HuH-7 (cell line): ENCODE results near the gene IL10RB.
"Not testable (repeated sequence)": the region's sequence is repeated elsewhere in the genome, so short reads cannot be mapped to it uniquely, and the experiment has no call there.

Experiments
- DNase-seq: peaks from one replicate; pipeline ENCODE4 v3.0.0; 2011; ENCODE audit warnings: low spot score

IL10RB gene

DNA sequence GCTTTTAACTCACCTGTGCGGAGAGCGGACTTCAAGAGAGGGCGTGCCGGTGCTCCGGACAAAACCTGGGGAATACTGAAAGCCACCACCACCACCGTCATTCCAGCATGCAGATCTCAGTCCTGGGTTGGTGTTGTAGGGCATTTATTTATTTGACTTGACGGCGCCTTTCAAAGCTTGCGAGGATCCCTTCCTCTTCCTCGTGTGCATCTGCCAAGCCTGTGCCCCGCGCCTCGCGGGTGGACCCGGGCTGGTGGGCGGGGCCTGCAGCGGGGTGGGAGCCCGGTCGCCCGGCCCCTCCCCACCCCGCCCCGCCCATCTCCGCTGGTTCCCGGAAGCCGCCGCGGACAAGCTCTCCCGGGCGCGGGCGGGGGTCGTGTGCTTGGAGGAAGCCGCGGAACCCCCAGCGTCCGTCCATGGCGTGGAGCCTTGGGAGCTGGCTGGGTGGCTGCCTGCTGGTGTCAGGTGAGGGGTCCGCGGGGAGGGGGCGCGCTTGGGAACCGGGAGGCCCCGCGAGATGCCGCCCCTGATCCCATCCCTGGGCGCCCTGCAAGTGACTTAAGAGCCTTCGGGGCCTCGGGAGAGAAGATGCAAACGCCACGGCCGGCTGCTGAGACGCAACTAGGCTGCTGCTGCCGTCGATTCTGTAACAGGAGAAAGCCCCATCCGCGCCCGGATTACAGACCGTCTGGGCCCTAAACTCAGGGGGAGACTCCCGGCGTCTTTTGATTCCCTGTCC lies at the start of gene IL10RB:
IL10RB (plus strand) TSS at position 318 of the 739 bp plus-strand sequence; CDS start at position 417, 99 bp downstream.
- DNase-seq: peak; percentile 77

DNA sequence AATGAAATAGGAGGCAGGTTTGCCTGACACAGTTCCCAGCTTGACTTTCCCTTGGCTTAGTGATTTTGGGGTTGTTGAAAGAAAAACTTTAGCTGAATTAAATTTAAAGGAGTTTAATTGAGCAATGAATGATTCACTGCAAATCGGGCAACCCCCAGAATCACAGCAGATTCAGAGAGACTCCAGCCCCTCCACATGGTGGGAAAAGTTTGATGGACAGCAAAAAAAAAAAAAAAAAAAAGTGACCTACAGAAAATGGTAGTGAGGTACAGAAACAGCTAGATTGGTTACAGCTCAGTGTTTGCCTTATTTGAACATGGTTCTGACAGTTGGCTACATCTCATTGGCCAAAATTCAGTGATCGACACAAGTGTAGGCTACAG lies 49.0 kb upstream of the IL10RB start:
- no peak for DNase-seq

DNA sequence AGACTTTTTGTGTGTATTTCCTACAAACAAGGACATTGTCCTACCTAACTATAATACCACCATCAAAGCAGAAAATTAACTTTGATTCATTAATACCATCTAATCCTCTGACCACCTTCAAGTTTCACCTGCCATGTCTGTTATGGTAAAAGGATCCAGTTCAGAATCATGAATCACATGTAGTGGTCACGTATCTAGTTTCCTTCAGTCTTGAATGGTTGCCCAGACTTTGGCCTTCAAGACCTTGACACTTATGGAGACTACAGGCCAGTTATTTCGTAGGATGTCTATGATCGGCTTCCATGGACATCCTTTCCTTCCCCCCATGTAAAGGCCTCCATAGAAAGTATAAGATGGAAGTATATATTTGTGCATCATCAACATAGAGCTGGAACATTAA lies 46.9 kb upstream of the IL10RB start:
- DNase-seq: no peak

DNA sequence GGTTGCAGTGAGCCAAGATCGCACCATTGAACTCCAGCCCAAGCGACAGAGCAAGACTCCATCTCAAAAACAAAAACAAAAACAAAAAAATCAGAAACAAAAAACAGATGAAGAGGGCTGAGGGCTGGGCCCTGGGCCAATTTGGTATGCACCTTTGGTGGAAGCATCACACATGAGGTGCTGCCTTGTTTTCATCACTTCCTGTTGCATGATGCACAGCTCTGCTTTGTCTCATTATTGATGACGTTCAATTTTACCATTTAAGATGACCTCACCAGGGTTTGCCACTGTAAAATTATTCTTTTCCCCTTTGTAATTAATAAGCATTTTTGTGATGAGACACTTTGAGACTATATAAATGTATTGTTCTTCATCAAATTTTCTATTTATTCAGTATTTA lies 46.2 kb upstream of the IL10RB start:
- no peak for DNase-seq

DNA sequence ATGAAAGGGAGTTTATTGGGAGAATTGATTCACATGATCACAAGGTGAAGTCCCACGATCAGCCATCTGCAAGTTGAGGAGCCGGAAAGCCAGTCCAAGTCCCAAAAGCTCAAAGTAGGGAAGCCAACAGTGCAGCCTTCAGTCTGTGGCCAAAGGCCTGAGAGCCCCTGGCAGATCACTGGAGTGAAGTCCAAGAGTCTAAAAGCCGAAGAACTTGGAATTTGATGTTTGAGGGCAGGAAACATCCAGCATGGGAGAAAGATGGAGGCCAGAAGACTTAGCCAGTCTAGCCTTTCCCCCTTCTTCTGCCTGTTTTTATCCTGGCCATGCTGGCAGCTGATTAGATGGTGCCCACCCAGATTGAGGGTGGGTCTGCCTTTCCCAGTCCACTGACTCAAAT lies 40.8 kb upstream of the IL10RB start:
- DNase-seq: not testable (repeated sequence)

DNA sequence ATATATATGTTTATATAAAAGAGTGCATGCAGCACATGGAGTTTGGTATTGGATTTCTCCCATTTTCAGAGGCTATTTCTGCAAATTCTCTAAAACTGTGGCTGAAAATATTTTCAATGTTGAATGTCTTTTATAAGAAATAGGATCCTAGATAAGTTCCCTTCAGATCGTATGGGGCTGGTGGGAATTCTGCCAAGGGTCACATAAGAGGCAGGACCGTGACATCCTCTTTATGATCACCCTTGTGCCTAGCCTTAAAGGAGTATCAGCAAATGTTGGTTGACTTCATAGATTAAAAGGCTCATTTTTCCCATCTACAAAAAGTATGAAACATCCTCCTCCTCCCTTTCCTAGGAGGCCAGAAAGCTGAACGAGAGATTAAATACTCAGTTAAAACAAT lies 37.7 kb upstream of the IL10RB start:
- DNase-seq: no peak

DNA sequence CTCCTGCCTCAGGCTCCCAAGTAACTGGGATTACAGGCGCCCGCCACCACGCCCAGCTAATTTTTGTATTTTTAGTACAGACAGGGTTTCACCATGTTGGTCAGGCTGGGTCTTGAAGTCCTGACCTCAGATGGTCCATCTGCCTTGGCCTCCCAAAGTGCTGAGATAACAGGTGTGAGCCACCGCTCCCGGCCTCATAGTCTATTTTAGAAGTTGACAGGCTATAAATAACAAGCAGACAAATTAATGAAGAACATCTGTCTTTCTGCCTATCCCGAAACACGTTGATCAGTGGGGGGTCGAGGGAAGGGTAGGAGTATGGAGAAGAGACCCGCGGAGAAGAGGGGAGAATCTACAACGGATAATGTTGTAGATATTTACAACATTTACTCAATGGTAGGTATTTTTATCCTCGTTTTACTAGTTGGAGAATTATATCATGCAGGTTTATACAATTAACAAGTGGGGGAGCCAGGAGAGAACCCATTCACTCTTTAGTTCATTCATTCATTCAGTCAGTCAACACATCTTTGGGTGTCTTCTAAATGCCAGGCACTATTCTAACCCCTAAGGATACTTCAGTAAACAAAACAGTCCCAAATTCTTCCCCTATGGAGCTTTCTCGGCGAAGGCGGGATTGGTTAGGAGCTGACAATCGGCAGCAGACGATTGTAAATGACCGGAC lies 36.9 kb upstream of the IL10RB start:
- no peak for DNase-seq

DNA sequence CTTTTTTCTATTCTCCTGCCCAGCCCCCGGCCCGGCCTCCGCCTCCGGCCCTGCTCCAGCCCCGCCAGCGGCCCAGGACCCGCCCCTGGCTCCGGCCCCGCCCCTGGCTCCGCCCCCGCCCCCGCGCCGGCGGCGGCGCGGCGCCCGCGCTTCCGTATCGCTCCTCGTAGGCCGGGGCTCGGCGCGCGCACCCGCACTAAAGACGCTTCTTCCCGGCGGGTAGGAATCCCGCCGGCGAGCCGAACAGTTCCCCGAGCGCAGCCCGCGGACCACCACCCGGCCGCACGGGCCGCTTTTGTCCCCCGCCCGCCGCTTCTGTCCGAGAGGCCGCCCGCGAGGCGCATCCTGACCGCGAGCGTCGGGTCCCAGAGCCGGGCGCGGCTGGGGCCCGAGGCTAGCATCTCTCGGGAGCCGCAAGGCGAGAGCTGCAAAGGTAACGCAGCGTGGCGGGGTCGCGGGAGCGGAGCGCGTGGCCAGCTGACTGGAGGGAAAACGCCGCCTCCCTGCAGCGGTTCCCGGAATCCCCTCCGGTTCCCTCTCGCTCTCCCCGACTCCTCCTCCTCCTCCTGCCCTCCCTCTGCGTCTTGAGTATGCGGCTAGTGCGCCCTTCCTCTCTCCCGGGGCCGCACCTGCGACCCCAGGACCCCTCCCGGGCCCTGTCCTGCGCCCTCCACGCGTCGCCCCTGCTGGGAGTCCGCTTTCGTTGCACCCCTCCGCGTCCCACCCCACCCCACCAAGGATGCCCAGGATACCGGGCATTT lies 36.2 kb upstream of the IL10RB start, which contains the start of gene IFNAR2:
IFNAR2 (plus strand) TSS at position 155 of the 761 bp plus-strand sequence. CDS start 11,985 bp downstream, outside the sequence.
- DNase-seq: peak; percentile 72

DNA sequence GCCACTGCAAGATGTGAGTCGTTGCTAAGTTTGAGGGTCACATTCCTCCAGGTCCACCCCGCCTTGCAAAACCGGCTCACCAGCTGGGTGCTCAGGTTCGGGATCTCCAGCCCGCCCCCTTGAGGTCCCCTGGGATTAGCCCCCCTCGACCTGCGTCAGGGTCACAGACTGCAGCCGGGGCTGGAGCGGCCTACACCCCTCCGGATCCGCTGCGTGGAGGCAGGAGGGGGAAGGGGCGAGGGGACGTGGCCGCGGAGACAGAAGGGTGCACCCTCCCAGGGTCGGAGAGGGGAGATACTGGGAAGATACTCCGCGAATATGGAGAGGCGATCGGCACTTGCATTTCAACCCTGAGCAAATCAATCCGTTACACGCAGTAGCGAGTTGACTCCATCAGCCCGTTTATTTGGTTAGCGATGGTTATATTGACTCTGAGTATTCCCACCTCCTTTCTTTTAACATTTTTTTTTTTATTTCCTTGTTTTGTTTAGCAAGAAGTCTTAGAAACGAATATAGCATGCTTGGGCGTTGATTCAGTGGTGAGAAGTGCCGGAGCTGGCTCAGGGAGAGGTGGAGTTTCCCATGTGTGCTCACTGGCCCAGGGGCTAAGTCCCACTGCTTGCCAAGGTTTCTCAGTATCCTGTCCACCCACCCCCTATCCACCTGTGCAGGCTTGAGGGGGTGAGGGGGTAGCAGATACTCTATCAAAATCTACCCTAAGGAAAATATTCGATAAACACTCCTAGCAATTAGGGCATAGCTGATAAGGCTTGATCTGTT lies 35.4 kb upstream of the IL10RB start:
- DNase-seq: peak; percentile 38

DNA sequence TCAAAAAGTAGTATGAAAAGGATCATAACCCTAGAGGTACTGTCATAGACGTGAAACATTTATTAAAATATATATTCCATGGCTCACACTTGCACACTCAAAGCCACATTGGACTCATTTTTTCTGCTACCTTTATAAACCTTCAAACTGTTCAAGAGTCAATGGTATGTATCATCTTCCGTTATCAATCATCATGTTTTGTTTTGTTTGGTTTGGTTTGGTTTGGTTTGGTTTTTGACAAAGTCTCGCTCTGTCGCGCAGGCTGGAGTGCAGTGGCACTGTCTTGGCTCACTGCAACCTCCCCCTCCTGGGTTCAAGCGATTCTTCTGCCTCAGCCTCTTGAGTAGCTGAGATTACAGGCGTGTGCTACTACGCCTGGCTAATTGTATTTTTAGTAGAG lies 34.6 kb upstream of the IL10RB start:
- no peak for DNase-seq

DNA sequence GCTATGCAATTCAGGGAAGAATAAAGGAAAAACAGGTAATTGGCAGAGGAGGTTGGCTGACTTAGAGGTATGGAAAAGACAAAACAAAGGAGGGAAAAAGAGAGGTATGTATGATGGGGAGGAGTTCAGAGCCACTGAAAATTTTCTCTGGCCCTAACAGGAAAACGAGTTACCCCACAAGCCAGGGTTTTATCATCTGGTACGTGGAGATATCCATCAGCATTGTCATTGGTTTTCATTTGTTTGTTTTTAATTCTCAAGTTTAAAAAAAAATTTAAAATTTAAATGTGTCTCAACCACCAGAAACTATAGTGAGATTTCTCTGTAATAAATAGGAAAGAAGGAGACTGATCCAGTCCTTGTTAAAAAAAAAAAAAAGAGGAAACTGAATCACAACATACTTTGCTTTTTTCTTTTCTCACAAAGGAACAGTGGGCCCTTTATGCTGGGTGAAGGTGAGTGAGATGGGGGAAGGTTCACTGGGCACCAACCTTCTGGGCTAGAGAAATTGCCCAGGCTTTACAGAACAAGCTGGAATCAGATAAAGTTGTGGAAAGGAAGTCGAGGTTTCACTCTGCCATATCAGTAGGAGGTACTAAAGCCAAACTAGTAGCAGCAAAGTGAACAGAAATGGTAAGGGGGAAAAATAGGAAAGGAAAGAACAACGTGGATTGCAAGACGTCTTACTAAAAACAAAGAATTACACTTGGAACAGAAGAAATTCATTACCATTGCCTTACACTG lies 33.7 kb upstream of the IL10RB start:
- no peak for DNase-seq

DNA sequence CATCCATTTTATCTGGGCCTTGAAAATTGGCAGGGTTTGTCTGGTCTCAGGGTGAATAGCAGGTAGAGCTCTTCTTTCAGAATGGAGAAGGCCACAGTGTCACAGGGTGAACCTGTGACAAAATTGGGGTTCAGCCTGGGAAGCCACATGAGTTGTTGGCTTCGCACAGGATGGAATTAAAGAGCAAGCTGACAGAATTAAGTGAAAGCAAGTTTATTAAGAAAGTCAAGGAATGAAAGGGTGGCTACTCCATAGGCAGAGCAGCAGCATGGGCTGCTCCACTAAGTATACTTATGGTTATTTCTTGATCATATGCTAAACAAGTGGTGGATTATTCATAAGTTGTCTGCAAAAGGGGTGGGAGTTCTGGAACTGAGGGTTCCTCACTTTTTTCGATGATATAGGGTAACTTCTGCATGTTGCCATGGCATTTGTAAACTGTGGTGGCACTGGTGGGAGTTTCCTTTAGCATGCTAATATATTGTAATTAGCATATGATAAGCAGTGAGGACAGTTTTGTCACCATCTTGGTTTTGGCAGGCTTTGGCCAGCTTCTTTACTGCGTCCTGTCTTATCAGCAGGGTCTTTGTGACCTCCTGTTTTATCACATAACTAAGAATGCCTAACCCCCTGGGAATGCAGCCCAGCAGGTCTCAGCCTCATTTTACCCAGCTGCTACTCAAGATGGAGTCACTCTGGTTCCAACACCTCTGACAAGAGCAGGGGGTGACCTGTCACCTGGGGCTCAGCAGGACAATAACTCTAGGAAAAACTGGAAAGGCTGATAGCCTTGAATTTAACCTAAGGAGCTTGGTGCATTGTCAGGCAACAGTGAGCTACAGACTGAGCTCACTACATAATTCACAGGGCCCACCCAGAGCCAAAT lies 31.3 kb upstream of the IL10RB start:
- DNase-seq: no peak

DNA sequence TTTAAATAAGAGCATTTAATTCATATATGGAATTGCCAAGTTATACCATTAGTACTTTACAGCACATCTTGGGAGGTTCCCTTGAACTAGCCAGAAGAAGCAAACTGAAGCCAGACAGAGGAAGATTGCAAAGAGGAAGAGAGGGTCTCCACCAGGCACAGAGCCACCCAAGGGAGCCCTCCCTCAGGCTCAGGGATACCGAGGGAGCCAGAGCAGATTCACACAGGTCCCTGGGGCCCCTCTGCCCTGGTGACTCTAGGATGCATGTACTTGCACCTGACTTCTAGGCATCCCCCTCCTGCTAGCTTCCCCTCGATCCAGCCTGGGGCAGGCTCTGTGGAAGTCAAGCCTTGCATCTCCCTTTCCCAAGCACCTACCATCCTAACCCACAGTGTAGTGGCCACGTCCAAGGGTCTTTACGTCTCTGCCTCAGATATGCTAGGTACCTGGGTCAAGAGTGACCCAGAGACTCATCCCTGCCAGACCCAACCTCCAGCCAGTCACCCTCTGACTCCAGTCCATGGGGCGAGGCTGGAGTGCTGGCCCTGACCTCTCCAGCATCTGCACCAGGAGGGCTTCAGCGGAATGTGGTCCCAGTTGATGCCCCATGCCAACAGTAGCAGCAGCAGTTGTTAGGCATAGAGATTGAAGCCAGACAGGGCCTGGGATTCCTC lies 30.0 kb upstream of the IL10RB start:
- DNase-seq: no peak

DNA sequence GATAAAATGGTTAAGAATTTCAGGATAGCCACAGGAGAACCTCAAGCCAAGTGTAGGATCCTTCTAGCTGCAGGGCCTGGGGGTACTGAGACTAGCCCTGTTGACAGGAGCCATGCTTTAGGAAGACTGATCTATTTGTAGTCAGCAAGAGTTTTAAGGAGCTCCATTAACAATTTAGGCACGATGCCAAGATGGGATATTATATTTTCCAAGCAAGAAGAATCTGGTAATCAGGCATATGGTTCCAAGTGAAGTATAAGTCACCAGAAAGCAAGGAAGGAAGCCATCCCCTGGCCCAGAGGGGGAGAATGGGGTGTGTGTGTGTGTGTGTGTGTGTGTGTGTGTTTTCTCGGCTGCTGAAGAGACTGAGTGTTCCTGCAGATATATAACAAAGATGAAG lies 29.4 kb upstream of the IL10RB start:
- DNase-seq: no peak

DNA sequence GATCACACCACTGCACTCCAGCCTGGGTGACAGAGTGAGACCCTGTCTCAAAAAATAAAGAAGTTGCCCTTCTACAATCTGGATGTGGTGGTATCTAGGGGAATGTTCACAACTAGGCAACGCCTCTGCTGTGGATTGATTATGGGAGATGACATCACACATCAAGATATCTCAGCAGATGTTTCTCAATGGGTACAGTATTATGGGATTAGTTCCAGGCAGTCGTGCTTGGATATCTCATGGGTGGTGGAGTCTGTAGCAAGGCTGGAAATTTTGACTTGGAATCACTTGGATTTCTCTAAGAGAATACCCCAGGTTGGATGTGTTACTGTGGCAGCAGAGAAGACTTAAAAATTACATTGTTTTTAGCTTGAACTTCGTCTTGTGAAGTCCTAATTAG lies 28.7 kb upstream of the IL10RB start:
- DNase-seq: no peak

DNA sequence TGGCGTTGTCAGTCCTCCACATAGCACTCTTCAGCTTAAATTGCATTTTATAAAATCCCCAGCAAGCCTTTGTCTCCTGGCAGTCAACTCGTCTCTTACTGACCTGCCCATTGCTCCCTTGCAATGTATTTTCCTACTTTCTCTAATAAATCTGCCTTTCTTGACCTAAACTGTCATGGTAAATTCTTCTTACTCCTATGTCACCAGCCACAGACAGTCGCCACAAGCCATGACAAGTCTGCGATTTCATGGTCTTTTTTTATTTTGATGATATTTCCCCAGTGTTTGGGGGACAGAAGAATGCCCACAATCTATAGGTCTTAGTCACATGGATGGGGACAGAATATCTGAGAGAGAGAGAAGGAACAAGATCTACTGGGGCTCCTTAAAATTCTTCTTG lies 28.0 kb upstream of the IL10RB start:
- DNase-seq: no peak

DNA sequence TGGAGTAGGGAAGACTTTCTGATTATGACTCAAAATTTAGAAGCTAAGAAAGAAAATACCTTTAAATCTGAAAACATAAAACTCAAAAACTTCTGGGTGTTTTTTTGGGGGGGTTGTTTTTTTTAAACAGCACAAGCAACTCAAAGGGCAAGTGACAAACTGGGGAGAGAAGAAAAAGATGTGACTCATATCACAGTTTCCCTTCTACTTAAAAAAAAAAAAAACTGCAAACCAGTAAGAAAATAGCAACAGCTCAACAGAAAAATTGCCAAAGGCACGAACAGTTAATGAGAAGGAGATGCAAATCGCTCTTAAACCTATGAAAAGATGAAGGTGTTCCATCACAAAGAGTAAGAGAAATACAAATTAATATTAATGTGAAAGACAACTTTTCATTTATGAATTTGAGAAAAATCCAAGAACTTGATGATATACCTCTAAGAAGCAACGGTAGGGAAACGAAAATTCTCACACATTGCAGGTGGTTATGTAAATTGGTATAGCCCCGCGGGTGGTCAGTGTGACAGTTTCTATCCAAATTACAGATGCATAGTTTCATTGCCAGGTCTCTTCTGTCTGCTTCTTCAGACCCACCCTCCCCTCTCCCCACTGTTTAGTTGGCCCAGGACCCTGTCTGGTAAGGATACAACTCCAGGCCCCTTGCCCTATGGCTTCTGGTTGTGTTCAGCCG lies 27.5 kb upstream of the IL10RB start:
- DNase-seq: no peak

DNA sequence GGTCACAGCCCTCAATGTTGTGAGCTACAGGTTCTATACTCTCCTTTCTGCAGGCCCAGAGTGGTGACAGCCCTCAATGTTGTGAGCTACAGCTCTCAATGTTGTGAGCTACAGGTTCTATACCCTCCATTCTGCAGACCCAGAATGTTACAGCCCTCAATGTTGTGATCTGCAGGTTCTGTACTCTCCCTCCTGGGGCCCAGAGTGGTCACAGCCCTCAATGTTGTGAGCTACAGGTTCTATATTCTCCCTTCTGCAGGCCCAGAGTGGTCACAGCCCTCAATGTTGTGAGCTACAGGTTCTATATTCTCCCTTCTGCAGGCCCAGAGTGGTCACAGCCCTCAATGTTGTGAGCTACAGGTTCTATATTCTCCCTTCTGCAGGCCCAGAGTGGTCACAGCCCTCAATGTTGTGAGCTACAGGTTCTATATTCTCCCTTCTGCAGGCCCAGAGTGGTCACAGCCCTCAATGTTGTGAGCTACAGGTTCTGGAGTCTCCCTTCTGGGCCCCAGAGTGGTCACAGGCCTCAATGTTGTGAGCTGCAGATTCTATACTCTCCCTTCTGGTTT lies 26.5 kb upstream of the IL10RB start:
- not testable (repeated sequence) for DNase-seq

DNA sequence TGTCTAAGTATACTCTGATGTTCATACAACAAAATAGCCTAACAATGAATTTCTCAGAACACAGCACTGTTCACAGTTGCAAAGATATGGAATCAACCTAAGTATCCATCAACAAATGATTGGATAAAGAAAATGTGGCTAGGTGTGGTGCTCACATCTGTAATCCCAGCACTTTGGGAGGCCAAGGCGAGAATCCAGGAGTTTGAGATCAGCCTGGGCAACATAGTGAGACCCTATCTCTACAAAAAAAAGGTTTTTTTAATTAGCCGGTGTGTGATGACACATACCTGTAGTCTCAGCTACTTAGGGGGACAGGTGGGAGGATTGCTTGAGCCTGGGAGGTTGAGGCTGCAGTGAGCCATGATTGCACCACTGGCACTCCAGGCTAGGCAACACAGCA lies 25.8 kb upstream of the IL10RB start:
- DNase-seq: no peak
